GM19193 (cell line): ENCODE results near the gene EID2.

Source experiments
- POLR2A ChIP-seq: IDR thresholded peaks from 4 replicates; pipeline ENCODE4 v1.6.1; 2011; ENCODE audit not compliant: insufficient read depth, insufficient read length; ENCODE audit errors: extremely low read depth

EID2 gene

DNA sequence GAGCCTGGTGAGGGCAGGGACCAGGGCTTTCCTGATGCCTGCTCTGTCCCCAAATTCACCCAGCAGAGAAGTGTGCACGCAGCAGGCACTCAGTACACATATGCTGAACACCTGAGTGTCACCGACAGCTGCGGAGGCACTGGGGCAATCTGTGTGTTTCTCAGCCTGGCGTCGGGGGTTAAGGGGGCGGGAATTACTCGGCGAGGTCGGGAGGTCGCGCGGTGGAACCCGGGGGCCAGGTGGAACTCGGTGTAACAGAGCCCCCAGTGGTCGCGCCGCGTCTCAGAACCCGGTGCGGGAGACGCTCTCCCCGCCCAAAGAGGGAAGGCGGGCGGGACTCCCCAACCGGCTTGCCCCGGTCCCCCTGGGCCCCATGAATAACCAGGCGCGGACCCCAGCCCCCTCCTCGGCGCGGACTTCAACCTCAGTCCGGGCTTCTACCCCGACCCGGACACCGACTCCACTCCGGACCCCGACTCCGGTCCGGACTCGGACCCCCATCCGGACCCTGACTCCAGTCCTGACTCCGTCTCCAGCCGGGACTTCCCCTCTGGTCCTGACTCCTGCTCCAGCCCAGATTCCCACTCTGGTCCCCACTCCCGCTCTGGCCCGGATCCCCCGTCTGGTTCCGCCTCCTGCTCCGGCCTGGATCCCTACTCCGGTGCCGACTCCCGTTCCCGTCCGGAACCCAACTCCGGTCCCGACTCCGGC is 25.0 kb downstream of the EID2 start, which contains the start of gene SELENOV:
Gene SELENOV, plus strand, starts transcription at position 300 of the 711 bp plus-strand sequence. Its CDS starts 74 bp downstream, at position 374.
- TF ChIP-seq POLR2A, result no peak

DNA sequence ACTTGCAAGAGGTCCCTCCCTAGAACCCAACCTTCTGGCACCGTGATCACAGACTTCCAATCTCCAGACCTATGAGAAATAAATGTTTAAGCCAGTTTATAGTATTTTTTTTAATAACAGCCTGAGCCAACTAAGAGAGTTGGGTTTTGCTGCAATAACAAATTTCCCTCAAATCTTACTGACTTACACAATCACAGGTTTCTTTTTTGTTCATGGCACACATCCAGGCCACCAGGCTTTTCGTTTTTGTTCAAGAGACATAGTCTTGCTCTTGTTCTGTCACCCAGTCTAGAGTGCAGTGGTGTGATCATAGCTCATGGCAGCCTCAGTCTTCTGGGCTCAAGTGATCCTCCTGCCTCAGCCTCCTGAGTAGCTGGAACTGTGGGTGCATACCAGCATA is 27.0 kb downstream of the EID2 start:
- TF ChIP-seq POLR2A, result no peak

DNA sequence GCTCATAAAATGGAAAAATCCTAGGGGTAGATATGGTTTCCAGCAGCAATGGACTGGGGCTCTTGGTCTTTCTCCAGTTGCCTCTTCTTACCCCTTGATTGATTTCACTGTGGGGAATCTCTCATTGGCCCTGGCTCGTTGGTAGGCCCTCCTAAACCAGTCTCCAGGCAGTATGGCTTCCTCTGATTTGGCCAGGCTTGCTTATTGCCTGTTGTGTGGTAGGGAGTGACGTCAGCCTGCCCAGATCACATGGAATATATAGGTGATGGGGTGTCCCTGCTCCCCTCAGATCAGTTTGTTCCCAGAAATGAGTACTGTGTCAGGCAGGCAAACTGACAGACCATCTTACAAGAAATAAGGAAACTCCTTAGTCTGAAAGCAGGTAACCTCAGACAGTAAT is 30.7 kb downstream of the EID2 start:
- TF ChIP-seq POLR2A, result no peak

- TF ChIP-seq POLR2A, result no peak
Measured at GRCh38 chr19:39508629-39509028, 31.3 kb downstream of the EID2 start.

- no peak for TF ChIP-seq POLR2A
Measured at GRCh38 chr19:39507715-39508364, 32.1 kb downstream of the EID2 start.

GRCh38 chr19:39506944-39507714 is 32.8 kb downstream of the EID2 start:
- TF ChIP-seq POLR2A, result no peak

DNA sequence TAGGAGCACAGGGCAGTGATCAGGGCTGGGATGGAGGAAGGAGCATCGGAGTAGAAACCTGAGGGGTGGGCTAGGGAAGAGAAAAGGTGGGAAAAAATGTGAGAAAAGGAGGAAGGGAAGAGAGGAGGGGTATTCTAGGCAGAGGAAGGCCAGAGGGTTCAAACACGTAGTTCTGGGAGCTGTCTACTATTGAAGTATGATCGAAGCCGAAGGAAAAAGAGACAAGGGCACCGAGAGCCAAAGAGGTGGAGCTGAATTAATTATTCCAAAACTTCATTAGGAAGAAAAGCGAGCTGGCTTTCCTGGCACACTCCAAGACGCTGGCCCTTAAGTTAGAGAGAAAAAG is 33.4 kb downstream of the EID2 start:
- TF ChIP-seq POLR2A, result no peak

DNA sequence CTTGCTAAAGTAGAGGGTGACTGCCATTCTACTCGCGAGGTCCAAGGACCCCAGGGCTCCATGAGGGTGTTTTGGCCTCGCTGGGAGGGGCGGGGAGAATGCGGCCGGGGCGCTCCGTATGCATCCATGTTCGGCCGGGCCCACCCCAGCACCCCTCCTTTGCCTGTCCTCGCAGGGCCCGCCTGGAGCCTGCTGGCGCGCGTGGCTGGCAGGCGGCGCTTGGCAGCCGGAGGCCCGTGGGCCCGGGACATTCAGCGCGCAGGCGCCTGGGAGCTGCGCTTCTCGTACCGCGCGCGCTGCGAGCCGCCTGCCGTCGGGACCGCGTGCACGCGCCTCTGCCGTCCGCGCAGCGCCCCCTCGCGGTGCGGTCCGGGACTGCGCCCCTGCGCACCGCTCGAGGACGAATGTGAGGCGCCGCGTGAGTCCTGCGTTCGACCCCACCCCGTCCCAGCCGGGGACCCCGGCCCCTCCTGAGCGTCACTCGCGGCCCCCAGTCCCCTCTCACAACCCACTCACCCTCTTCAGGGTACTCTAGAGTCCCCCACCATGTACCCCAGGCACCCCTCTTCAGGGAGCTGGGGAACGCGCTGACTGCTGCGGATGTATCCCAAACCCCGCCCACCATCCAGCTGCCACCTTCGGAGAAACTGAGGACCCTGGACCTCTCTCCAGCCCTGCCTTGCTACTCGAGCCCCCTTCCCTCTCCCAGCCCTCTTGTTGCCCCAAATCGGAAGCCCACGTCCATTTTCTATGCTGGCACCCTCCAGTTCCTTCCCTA is 37.1 kb downstream of the EID2 start:
- no peak for TF ChIP-seq POLR2A

DNA sequence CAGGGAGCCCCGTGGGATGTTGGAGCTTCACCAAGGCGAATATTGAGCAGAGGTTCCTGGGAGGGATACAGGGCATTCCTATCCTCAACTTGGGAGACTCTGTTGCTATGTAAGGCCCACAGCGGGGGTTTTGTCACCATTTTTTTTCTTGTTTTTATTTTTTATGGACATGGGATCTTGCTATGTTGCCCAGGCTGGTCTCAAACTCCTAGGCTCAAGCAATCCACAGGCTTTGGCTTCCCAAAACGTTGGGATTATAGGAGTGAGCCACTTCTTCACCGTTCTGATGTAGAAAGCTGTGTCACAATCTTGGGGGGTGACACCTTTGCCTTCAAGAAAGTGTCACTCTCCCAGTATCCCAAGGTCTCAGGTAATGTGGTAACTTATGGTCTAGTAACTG is 38.6 kb downstream of the EID2 start:
- TF ChIP-seq POLR2A, result no peak

- TF ChIP-seq POLR2A, result no peak
Measured at GRCh38 chr19:39500543-39500942, 39.4 kb downstream of the EID2 start.

GRCh38 chr19:39499932-39500331 is 40.0 kb downstream of the EID2 start:
- no peak for TF ChIP-seq POLR2A

GRCh38 chr19:39498798-39499642 is 40.9 kb downstream of the EID2 start, which contains the start of gene DLL3:
Gene DLL3, plus strand, starts transcription at chr19:39498947. Its CDS starts 28 bp downstream, at chr19:39498975.
- no peak for TF ChIP-seq POLR2A

DNA sequence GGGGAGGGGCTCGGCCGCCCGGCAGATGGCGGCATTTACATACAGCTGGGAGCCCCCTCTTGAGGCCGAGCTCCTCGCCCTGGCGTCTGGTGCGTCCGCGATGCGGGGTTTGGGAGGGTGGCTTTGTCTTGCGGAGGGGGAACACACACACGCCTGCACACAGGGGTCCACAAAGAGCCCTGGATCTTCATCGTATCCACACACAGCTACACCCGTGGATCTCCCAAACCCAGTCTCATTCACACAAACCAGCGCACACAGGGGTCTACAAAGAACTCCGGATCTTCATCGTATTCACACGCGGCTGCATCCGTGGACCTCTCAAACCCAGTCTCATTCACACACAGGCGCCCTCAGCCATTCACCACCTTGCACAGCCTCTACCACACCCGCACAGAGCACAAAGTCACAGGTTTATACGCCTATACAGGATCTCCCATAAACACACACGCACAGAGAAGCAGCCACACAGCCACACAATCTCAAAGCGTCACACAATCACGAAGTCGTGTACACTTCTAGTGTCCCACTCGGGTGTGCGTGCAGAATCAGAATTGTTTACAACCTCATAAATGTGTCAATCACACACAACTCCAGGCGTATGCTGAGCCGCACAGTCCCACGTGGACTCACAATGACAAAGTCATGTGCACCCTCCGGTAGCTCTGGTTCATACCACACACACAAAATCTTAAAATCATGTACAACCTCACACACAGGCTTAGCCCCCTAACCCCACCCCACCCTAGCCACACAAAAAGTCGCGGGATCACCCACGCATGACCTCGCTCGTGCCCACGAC is 41.8 kb downstream of the EID2 start:
- no peak for TF ChIP-seq POLR2A
